IMR-90 (cell line): ENCODE results near the gene URAD.

Source experiments
- BHLHE40 ChIP-seq: fragments of 150-350 bp; IDR thresholded peaks from 2 replicates; pipeline ENCODE4 v1.6.1; 2016; ENCODE audit warnings: mild to moderate bottlenecking, low read depth, low read length
- CEBPB ChIP-seq: IDR thresholded peaks from 2 replicates; pipeline ENCODE4 v1.6.1; 2012; ENCODE audit warnings: low read depth, low read length, improper control_type of control experiment
- CHD1 ChIP-seq: IDR thresholded peaks from 2 replicates; pipeline ENCODE4 v1.6.1; 2012; ENCODE audit warnings: low read depth, low read length, improper control_type of control experiment
- FOS ChIP-seq: fragments of 150-350 bp; IDR thresholded peaks from 2 replicates; pipeline ENCODE4 v1.6.1; 2016; ENCODE audit warnings: low read depth, low read length
- MXI1 ChIP-seq: IDR thresholded peaks from 2 replicates; pipeline ENCODE4 v1.6.1; 2012; ENCODE audit warnings: low read depth, mild to moderate bottlenecking, low read length, moderate library complexity, borderline replicate concordance
- NFE2L2 ChIP-seq: fragments of 150-350 bp; IDR thresholded peaks from 2 replicates; pipeline ENCODE4 v1.6.1; 2016; ENCODE audit warnings: low read depth, mild to moderate bottlenecking, low read length
- POLR2A ChIP-seq: IDR thresholded peaks from 2 replicates; pipeline ENCODE4 v1.6.1; 2012; ENCODE audit warnings: mild to moderate bottlenecking, low read depth, low read length
- RAD21 ChIP-seq: IDR thresholded peaks from 2 replicates; pipeline ENCODE4 v1.6.1; 2012; ENCODE audit warnings: low read length, improper control_type of control experiment
- RCOR1 ChIP-seq: IDR thresholded peaks from 2 replicates; pipeline ENCODE4 v1.6.1; 2012; ENCODE audit warnings: mild to moderate bottlenecking, low read length, improper control_type of control experiment; ENCODE audit not compliant: insufficient replicate concordance
- RFX5 ChIP-seq: IDR thresholded peaks from 2 replicates; pipeline ENCODE4 v1.8.0; 2012; ENCODE audit warnings: low read depth, mild to moderate bottlenecking, low read length, moderate library complexity
- TF ChIP-seq, protein P1 (sequence below): conservative IDR thresholded peaks from 2 replicates; pipeline ENCODE4 v1.5.1; 2012; ENCODE audit warnings: mild to moderate bottlenecking, low read depth, low read length, improper control_type of control experiment
- TF ChIP-seq, protein P2 (sequence below): fragments of 150-350 bp; IDR thresholded peaks from 2 replicates; pipeline ENCODE4 v1.6.1; 2017; ENCODE audit warnings: mild to moderate bottlenecking, antibody characterized with exemption, low read length, low read depth

DNA sequence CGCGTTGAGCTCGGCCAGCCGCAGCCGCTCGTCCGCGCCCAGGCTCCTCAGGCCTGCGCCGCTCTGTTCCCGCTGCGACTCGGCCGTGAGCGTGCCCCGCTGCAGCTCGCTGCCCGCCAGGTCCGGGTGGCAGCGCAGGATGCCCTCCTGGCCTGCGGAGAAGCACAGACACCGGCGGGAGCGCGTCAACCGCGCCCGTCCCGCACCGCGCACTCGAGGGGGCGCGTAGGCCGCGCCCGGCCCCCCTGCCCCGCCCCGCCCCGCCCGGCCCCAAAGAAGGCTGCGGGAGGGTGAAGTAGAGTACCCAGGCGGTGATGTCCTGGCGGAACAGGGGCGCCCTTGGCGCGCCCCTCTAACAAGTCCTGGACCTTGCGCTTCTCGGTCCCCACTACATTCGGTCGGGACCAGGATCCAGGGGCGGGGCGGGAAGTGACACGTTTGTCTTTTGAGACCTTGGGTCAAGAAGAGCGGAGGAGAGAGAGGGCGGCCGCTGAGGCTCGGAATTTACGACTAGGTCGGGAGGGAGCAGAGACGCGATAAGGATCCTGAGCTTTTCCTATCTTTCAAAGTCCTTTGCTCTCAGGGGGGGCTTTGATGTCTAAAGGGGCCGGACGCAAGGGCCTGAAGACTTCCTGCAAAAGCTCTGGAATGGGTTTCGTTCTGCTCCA lies 10.1 kb downstream of the URAD start:
- no peak for TF ChIP-seq RFX5
- TF ChIP-seq, protein P1, sequence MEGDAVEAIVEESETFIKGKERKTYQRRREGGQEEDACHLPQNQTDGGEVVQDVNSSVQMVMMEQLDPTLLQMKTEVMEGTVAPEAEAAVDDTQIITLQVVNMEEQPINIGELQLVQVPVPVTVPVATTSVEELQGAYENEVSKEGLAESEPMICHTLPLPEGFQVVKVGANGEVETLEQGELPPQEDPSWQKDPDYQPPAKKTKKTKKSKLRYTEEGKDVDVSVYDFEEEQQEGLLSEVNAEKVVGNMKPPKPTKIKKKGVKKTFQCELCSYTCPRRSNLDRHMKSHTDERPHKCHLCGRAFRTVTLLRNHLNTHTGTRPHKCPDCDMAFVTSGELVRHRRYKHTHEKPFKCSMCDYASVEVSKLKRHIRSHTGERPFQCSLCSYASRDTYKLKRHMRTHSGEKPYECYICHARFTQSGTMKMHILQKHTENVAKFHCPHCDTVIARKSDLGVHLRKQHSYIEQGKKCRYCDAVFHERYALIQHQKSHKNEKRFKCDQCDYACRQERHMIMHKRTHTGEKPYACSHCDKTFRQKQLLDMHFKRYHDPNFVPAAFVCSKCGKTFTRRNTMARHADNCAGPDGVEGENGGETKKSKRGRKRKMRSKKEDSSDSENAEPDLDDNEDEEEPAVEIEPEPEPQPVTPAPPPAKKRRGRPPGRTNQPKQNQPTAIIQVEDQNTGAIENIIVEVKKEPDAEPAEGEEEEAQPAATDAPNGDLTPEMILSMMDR: no peak
- TF ChIP-seq, protein P2, sequence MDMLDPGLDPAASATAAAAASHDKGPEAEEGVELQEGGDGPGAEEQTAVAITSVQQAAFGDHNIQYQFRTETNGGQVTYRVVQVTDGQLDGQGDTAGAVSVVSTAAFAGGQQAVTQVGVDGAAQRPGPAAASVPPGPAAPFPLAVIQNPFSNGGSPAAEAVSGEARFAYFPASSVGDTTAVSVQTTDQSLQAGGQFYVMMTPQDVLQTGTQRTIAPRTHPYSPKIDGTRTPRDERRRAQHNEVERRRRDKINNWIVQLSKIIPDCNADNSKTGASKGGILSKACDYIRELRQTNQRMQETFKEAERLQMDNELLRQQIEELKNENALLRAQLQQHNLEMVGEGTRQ: no peak
- no peak for TF ChIP-seq CHD1
- no peak for TF ChIP-seq POLR2A
- no peak for TF ChIP-seq CEBPB
- no peak for TF ChIP-seq BHLHE40
- TF ChIP-seq RAD21: no peak
- TF ChIP-seq RCOR1: no peak
- TF ChIP-seq FOS: no peak
- no peak for TF ChIP-seq NFE2L2
- no peak for TF ChIP-seq MXI1
